Thoracic aorta (tissue), 2 donors: ENCODE data around the gene CRYGS. TPM values are rescaled to one million over a fixed set of nuclear protein-coding genes. Genes with fewer than 3 reads are reported as not detected.
"Not testable (repeated sequence)": the region's sequence is repeated elsewhere in the genome, so short reads cannot be mapped to it uniquely, and the experiment has no call there.

ENCODE experiments used
- ATAC-seq: fragments of 150-250 bp; one replicate; pipeline ENCODE4 v1.8.0; 2017; ENCODE audit warnings: low read depth; ENCODE audit not compliant: insufficient number of reproducible peaks, low FRiP score
- DNase-seq: peaks from one replicate; pipeline ENCODE4 v3.0.0-alpha.2; 2020; ENCODE audit warnings: low spot score
- H3K27ac ChIP-seq, 2 donors: fragments of 200-600 bp; sonication (generic); 1 replicate in 1 of 2; 2 replicates in 1 of 2; pipeline ENCODE4 v1.5.1; 2016; ENCODE audit warnings: mild to moderate bottlenecking in 2 of 2, moderate library complexity in 2 of 2
- H3K27me3 ChIP-seq: fragments of 200-600 bp; sonication (generic); replicated peaks from 2 replicates; pipeline ENCODE4 v1.6.0; 2016; ENCODE audit warnings: mild to moderate bottlenecking; ENCODE audit not compliant: insufficient read depth
- H3K36me3 ChIP-seq: fragments of 200-600 bp; sonication (generic); one replicate; pipeline ENCODE4 v1.5.1; 2016
- H3K4me1 ChIP-seq, 2 donors: fragments of 200-600 bp; sonication (generic); 1 replicate in 1 of 2; 2 replicates in 1 of 2; pipeline versions ENCODE4 v1.5.1 to v1.6.0; 2016; ENCODE audit warnings: low read depth in 2 of 2, mild to moderate bottlenecking in 1 of 2; ENCODE audit not compliant: control insufficient read depth in 1 of 2
- H3K4me3 ChIP-seq: fragments of 200-600 bp; sonication (generic); 2 replicates; pipeline ENCODE4 v1.5.1; 2016; ENCODE audit warnings: mild to moderate bottlenecking
- H3K9me3 ChIP-seq: fragments of 200-600 bp; sonication (generic); 2 replicates; pipeline ENCODE4 v1.5.1; 2016
- total RNA-seq, 2 donors: library from RNA; depleted of rRNA; stranded (reverse); fragments of >200 nt; gene quantifications; one replicate each; pipeline versions ENCODE4 v1.1.0 to v1.2.3, GENCODE V29; 2016
- TF ChIP-seq, protein P1 (sequence below): fragments of 200-600 bp; sonication (generic); IDR thresholded peaks from one replicate; pipeline ENCODE4 v1.5.1; 2019; ENCODE audit warnings: antibody characterized with exemption

The CRYGS gene
- total RNA-seq, 2 donors from 2014 or later, result 3.7 to 4.4 TPM

DNA sequence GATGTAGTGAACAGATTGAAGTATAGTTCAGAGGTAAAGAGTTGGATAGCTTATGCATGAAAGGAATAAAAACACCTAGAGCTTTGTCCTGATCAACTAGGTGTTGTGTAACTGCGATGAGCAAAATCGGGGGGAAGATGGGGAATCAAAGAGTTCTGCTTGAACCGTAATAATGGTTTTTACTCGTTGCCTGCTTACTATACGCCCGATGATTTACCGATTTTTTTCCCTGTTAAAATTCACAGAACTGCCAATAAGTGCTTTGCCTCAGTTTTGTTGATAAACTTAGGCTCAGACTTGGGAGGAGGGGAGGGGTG is 25.6 kb upstream of the CRYGS start:
- H3K4me1 ChIP-seq, result peaks cover 21 to 31% of the 10 kb centered on the region in 2 donors
- no peak for ATAC-seq
- H3K4me3 ChIP-seq, result peak overlapping the region; percentile 100
- peak overlapping the region; percentile 56 to 60 for H3K27ac ChIP-seq
- DNase-seq, result no peak
- no peaks in the 10 kb centered on the region for H3K9me3 ChIP-seq
- peaks cover 4% of the 10 kb centered on the region for H3K36me3 ChIP-seq
- TF ChIP-seq, protein P1, sequence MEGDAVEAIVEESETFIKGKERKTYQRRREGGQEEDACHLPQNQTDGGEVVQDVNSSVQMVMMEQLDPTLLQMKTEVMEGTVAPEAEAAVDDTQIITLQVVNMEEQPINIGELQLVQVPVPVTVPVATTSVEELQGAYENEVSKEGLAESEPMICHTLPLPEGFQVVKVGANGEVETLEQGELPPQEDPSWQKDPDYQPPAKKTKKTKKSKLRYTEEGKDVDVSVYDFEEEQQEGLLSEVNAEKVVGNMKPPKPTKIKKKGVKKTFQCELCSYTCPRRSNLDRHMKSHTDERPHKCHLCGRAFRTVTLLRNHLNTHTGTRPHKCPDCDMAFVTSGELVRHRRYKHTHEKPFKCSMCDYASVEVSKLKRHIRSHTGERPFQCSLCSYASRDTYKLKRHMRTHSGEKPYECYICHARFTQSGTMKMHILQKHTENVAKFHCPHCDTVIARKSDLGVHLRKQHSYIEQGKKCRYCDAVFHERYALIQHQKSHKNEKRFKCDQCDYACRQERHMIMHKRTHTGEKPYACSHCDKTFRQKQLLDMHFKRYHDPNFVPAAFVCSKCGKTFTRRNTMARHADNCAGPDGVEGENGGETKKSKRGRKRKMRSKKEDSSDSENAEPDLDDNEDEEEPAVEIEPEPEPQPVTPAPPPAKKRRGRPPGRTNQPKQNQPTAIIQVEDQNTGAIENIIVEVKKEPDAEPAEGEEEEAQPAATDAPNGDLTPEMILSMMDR, result no peak
- H3K27me3 ChIP-seq, result no peaks in the 10 kb centered on the region

DNA sequence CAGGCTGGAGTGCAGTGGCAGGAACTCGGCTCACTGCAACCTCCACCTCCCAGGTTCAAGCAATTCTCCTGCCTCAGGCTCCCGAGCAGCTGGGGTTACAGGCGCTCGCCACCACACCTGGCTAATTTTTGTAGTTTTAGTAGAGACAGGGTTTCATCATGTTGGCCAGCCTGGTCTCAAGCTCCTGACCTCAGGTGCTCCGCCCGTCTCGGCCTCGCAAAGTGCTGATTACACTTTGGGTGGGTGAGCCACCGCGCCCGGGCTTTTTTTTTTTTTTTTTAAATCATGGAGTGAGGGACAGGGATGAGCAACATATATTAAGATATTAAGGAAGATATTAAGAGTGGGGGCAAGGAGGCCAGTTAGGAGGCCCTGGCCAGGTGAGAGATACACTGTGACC is 25.2 kb upstream of the CRYGS start:
- H3K9me3 ChIP-seq, H3K27me3 ChIP-seq, DNase-seq, H3K36me3 ChIP-seq, ATAC-seq: not testable (repeated sequence)
- H3K4me3 ChIP-seq, result peak overlapping the region; percentile 100
- peaks cover 21 to 34% of the 10 kb centered on the region in 2 donors for H3K4me1 ChIP-seq
- peak overlapping the region in 1 of 2 donors; percentile 60 for H3K27ac ChIP-seq

DNA sequence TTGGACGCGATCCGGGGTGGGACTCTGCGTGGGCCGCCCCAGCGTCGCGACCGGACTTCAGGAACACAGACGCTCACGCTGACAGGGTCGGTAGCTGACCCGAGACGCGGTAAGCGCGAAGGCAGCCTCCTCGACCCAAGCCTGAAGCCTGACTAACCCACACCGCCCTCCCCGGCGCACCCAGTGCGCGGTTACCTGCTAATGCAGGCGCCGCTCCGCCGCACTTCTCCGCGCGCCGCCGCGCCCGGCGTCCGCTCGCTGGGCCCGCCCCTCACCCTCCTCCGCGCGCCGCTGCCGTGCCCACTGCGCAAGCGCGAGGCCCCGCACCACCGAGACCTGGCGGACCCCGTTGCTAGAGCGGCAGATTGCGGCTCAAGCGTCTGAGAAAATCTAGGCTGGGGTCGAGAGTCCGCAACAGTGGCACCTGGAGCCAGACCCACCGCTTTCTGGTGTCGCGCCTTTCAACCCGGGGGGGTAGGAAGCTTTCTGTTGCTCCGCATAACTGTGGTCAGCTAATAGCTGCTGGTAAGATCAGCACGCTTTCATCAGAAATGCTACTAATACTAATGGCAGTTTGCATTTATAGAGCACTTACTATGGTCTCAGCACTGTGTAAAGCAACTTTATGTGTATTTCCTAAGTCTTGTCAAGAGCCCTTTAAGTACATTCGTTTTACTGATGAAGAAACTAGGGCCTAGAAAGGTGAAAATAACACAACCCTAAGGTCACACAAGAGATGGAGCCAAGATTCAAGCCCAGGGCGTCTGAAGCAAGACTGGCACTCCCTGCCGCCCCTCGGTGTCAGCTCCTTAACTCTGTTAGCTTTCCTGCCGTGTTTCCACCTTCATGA is 23.1 kb upstream of the CRYGS start, which contains the start of gene TBCCD1:
Gene TBCCD1 (minus strand): TSS at position 268 of the 850 bp plus-strand sequence. CDS start 3,010 bp downstream, outside the sequence.
- peaks cover under 1% of the 10 kb centered on the region for H3K36me3 ChIP-seq
- peak; percentile 47 for DNase-seq
- no peaks in the 10 kb centered on the region for H3K9me3 ChIP-seq
- ATAC-seq, result peak; percentile 32
- H3K27me3 ChIP-seq, result no peaks in the 10 kb centered on the region
- TF ChIP-seq, protein P1, result no peak
- H3K4me1 ChIP-seq, result peaks cover 23 to 55% of the 10 kb centered on the region in 2 donors
- peak within 1 kb of the TSS; percentile 81 to 85 for H3K27ac ChIP-seq
- H3K4me3 ChIP-seq, result peak within 1 kb of the TSS; percentile 87

DNA sequence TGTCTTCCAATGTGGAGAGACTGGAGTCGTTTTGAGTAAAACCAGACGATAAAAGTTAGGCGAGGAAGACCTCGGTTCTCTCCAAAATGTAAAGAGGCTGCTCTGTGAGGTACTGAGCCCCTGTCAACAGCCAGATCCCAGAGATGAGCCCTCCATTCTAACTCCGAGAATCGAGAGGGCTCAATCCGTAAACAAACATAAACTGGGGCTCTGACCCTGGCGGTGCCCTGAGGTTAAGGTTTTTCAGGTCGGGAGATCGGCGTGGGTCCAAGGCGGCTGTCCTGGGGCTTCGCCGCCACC is 22.5 kb upstream of the CRYGS start:
- H3K27ac ChIP-seq, result peak overlapping the region; percentile 81 to 85
- H3K4me3 ChIP-seq, result peak overlapping the region; percentile 87
- TF ChIP-seq, protein P1, result no peak
- no peaks in the 10 kb centered on the region for H3K9me3 ChIP-seq
- ATAC-seq (no peak), DNase-seq (no peak)
- H3K27me3 ChIP-seq, result no peaks in the 10 kb centered on the region
- H3K4me1 ChIP-seq, result peaks cover 20 to 57% of the 10 kb centered on the region in 2 donors
- H3K36me3 ChIP-seq, result peaks cover 3% of the 10 kb centered on the region

DNA sequence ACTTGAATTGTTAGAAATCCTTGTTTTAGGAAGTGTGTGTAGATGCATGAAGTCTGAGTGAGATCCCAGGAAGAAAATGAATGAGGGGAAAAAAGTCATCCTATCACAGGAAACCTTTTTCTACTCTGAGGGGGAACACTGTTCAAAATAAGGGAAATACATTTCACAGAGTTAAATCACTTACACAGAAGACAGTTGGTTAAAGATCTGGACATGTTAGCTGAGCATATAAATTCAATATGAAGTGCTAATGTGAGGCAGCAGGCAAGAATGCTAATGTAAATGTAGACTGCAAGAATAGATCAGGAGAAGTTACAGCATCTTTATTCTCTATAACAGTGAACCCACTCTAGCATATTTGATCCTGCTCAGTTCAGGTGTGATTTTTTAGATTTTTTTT is 20.4 kb upstream of the CRYGS start:
- peaks cover 11 to 46% of the 10 kb centered on the region in 2 donors for H3K4me1 ChIP-seq
- H3K9me3 ChIP-seq, result no peaks in the 10 kb centered on the region
- no peak for DNase-seq
- no peak for ATAC-seq
- H3K4me3 ChIP-seq, result no peak overlapping the region
- H3K36me3 ChIP-seq, result peaks cover 3% of the 10 kb centered on the region
- H3K27me3 ChIP-seq, result no peaks in the 10 kb centered on the region
- TF ChIP-seq, protein P1, result no peak
- H3K27ac ChIP-seq, result no peak overlapping the region
